Glomerular endothelial cell (primary cell): ENCODE results near the gene TP63. TPM values are rescaled to one million over a fixed set of nuclear protein-coding genes. Genes with fewer than 3 reads are reported as not detected.

ENCODE experiments used
- DNase-seq: peaks from one replicate; pipeline ENCODE4 v3.0.0-alpha.2; 2011; ENCODE audit warnings: low read depth, low spot score; ENCODE audit errors: extremely low read depth
- total RNA-seq: library from RNA; depleted of rRNA; stranded (reverse); fragments of >200 nt; gene quantifications from 2 replicates; pipeline ENCODE4 v1.2.3, GENCODE V29; 2015

TP63 gene
- total RNA-seq, 1 donor from 2014 or later, result 0.53 TPM

- DNase-seq, result no peak
Measured at GRCh38 chr3:189902230-189903186, 271.3 kb downstream of the TP63 start.

- peak; percentile 67 for DNase-seq
Measured at GRCh38 chr3:189903562-189904250, 272.5 kb downstream of the TP63 start.

GRCh38 chr3:189907803-189908202 is 276.6 kb downstream of the TP63 start:
- DNase-seq, result no peak

- DNase-seq, result peak; percentile 81
Measured at GRCh38 chr3:189908646-189909045, 277.5 kb downstream of the TP63 start.

GRCh38 chr3:189909139-189909538 is 277.9 kb downstream of the TP63 start:
- no peak for DNase-seq

GRCh38 chr3:189909573-189909972 is 278.4 kb downstream of the TP63 start:
- DNase-seq, result no peak

GRCh38 chr3:189911001-189911400 is 279.8 kb downstream of the TP63 start:
- DNase-seq, result no peak

- DNase-seq, result no peak
Measured at GRCh38 chr3:189914799-189915198, 283.6 kb downstream of the TP63 start.

- DNase-seq, result no peak
Measured at GRCh38 chr3:189921770-189922169, 290.6 kb downstream of the TP63 start.

- no peak for DNase-seq
Measured at GRCh38 chr3:189927975-189928895, 297.0 kb downstream of the TP63 start.

GRCh38 chr3:189936201-189936945 is 305.2 kb downstream of the TP63 start:
- no peak for DNase-seq

GRCh38 chr3:189937302-189938127 is 306.3 kb downstream of the TP63 start:
- DNase-seq, result peak; percentile 16

GRCh38 chr3:189941125-189941524 is 309.9 kb downstream of the TP63 start:
- DNase-seq, result no peak

- DNase-seq, result no peak
Measured at GRCh38 chr3:189941679-189942078, 310.5 kb downstream of the TP63 start.

- DNase-seq, result no peak
Measured at GRCh38 chr3:189942948-189943347, 311.8 kb downstream of the TP63 start.

GRCh38 chr3:189944285-189945145 is 313.3 kb downstream of the TP63 start:
- no peak for DNase-seq

- no peak for DNase-seq
Measured at GRCh38 chr3:189945935-189946709, 314.9 kb downstream of the TP63 start.
